Fibroblast of pulmonary artery (primary cell): ENCODE results near the gene FOXO3.

Experiments used
- DNase-seq: peaks from one replicate; pipeline ENCODE4 v3.0.0-alpha.2; 2010; ENCODE audit warnings: low read depth
- H3K4me3 ChIP-seq: replicated peaks from 2 replicates; pipeline ENCODE4 v1.5.1; 2011; ENCODE audit warnings: low read depth, mild to moderate bottlenecking, control low read depth, low read length, moderate library complexity
- CTCF ChIP-seq: IDR thresholded peaks from 2 replicates; pipeline ENCODE4 v1.5.1; 2011; ENCODE audit warnings: mild to moderate bottlenecking, control low read depth, low read length, inconsistent platforms; ENCODE audit errors: missing control alignments

Gene FOXO3

DNA sequence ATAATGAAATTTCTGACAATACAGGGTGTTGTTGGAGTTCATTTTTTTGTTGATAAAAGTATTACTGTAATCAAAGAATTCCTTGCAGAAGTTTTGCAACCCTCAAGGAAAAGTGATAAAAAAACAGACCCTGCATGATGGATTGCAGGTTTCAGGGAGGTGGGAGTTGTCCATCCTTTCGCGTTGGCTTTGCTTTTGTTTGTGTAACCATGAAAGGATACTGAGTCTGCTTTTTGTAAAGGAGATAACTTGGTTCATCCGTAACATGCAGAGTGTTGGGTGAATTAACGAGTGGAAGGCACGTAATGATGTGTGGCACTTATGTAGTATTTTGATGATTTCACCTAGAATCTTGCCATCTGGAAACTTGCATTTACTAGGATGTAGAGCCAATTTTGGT, 23.6 kb downstream of the FOXO3 start:
- no peak for TF ChIP-seq CTCF
- peak; percentile 34 for DNase-seq
- no peak overlapping the region for H3K4me3 ChIP-seq

GRCh38 chr6:108585359-108585758, 24.6 kb downstream of the FOXO3 start:
- no peak for DNase-seq
- no peak for TF ChIP-seq CTCF
- no peak overlapping the region for H3K4me3 ChIP-seq

- no peak overlapping the region for H3K4me3 ChIP-seq
- no peak for DNase-seq
- TF ChIP-seq CTCF = no peak
These were observed 25.3 kb downstream of the FOXO3 start for GRCh38 chr6:108585921-108586536.

- peak; percentile 82 for DNase-seq
- TF ChIP-seq CTCF = no peak
- peak overlapping the region; percentile 4 for H3K4me3 ChIP-seq
These were observed 26.7 kb downstream of the FOXO3 start for GRCh38 chr6:108587258-108588059.

DNA sequence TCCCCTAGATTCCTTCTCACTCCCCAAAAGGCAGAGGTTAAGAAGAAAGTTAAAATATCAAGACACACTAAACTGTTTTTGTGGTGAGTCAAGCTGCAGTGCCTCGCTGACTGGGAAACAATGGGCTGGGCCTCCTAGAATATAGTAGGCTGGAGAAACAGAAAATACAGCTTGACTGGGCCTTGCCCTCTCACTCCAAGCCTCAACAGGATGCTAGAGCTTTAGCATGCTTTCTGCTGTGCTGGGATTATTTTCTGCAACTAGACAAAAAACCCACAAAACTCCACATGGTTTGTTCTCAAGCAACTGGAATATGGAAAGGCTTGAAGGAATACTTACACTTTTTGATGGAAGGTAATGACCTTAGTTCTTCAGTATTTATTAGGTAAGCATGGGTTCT, 27.9 kb downstream of the FOXO3 start:
- H3K4me3 ChIP-seq = peak overlapping the region; percentile 19
- DNase-seq = peak; percentile 68
- TF ChIP-seq CTCF = no peak

- H3K4me3 ChIP-seq = no peak overlapping the region
- peak; percentile 92 for DNase-seq
- TF ChIP-seq CTCF = no peak
These were observed 28.6 kb downstream of the FOXO3 start for GRCh38 chr6:108589244-108589791.
